SK-N-SH treated with all-trans-retinoic acid at 6 μM for 48 hours (cell line): ENCODE results near the gene PARD3B.

Source experiments
- CREB5 ChIP-seq: fragments of 250-450 bp; sonication (Bioruptor Pico); IDR thresholded peaks from 2 replicates; pipeline ENCODE4 v1.5.1; 2020; ENCODE audit warnings: low read depth, mild to moderate bottlenecking, moderate library complexity
- GLIS3 ChIP-seq: fragments of 250-450 bp; sonication (Bioruptor Pico); IDR thresholded peaks from 2 replicates; pipeline ENCODE4 v1.5.0; 2020; ENCODE audit warnings: mild to moderate bottlenecking, moderate library complexity
- POU6F1 ChIP-seq: fragments of 250-450 bp; sonication (Bioruptor Pico); IDR thresholded peaks from 2 replicates; pipeline ENCODE4 v1.8.0; 2021; ENCODE audit warnings: low read depth, mild to moderate bottlenecking, moderate library complexity, borderline replicate concordance
- RARB ChIP-seq: fragments of 250-450 bp; sonication (Bioruptor Pico); IDR thresholded peaks from 2 replicates; pipeline ENCODE4 v1.8.0; 2021; ENCODE audit warnings: mild to moderate bottlenecking, moderate library complexity
- ZC3H10 ChIP-seq: fragments of 250-450 bp; sonication (Bioruptor Pico); IDR thresholded peaks from 2 replicates; pipeline ENCODE4 v1.5.1; 2021; ENCODE audit warnings: mild to moderate bottlenecking, moderate library complexity
- ZFP3 ChIP-seq: fragments of 250-450 bp; sonication (Bioruptor Pico); IDR thresholded peaks from 2 replicates; pipeline ENCODE4 v1.5.0; 2020; ENCODE audit warnings: mild to moderate bottlenecking, moderate library complexity
- ZNF565 ChIP-seq: fragments of 450-650 bp; formaldehyde crosslinking; conservative IDR thresholded peaks from 2 replicates; pipeline ENCODE4 v1.5.0; 2020; ENCODE audit warnings: low read depth, mild to moderate bottlenecking, moderate library complexity
- ZNF8 ChIP-seq: fragments of 450-650 bp; formaldehyde crosslinking; IDR thresholded peaks from 2 replicates; pipeline ENCODE4 v1.5.0; 2020; ENCODE audit warnings: mild to moderate bottlenecking, moderate library complexity
- TF ChIP-seq, protein P1 (sequence below): fragments of 250-450 bp; sonication (Bioruptor Pico); IDR thresholded peaks from 2 replicates; pipeline ENCODE4 v1.8.0; 2020; ENCODE audit warnings: mild to moderate bottlenecking, moderate library complexity, borderline replicate concordance

DNA sequence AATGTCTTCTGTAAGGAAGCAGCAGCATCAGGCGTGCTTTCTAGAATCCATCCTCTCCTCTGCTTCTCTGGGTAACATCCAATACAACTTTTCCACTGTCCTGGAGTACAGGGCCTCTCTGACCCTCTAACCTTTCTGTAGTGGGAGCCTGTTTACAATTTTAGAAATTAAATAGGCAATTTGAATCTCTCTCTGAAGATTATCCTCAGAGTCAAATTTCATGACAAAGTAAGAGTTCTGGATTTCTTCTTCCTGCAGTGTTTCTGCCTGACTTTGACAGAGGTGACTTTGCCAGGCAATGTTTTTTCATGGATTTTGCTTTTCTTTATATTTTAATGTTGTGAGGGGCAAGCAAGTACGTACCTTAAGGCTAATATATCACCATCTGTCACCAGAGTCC lies 558.4 kb downstream of the PARD3B start:
- TF ChIP-seq ZNF565 (CRISPR knock-in tag), result no peak
- TF ChIP-seq RARB (CRISPR knock-in tag), result no peak
- TF ChIP-seq POU6F1 (CRISPR knock-in tag), result no peak
- TF ChIP-seq ZFP3, result no peak
- TF ChIP-seq, protein P1, sequence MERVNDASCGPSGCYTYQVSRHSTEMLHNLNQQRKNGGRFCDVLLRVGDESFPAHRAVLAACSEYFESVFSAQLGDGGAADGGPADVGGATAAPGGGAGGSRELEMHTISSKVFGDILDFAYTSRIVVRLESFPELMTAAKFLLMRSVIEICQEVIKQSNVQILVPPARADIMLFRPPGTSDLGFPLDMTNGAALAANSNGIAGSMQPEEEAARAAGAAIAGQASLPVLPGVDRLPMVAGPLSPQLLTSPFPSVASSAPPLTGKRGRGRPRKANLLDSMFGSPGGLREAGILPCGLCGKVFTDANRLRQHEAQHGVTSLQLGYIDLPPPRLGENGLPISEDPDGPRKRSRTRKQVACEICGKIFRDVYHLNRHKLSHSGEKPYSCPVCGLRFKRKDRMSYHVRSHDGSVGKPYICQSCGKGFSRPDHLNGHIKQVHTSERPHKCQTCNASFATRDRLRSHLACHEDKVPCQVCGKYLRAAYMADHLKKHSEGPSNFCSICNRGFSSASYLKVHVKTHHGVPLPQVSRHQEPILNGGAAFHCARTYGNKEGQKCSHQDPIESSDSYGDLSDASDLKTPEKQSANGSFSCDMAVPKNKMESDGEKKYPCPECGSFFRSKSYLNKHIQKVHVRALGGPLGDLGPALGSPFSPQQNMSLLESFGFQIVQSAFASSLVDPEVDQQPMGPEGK (CRISPR knock-in tag), result no peak
- no peak for TF ChIP-seq GLIS3 (CRISPR knock-in tag)
- no peak for TF ChIP-seq CREB5
- TF ChIP-seq ZNF8 (CRISPR knock-in tag), result no peak
- no peak for TF ChIP-seq ZC3H10 (CRISPR knock-in tag)
